HEK293 (cell line): Measurements from ENCODE around the gene PIP5K1C.

ENCODE experiments used
- CTCF ChIA-PET: fragments of 350-600 bp; formaldehyde crosslinking; extraction: SDS; loops from one replicate; lab custom pipeline; 2021; ENCODE audit warnings: antibody characterized with exemption; lab: Yijun Ruan, JAX
- POLR2A ChIA-PET: fragments of 300-600 bp; formaldehyde crosslinking; extraction: SDS; loops from one replicate; lab custom pipeline; 2020; ENCODE audit warnings: antibody characterized with exemption, inconsistent platforms; lab: Yijun Ruan, JAX
- H3K27ac ChIP-seq: fragments of 200-500 bp; sonication (Bioruptor generic); 2 replicates; pipeline ENCODE4 v1.5.1; 2014; ENCODE audit warnings: low read depth, low read length, control low read depth, inconsistent platforms; ENCODE audit errors: extremely low read depth
- H3K36me3 ChIP-seq, 2 experiments: fragments of 200-500 bp in 1 of 2; sonication (Bioruptor generic) in 1 of 2; 1 replicate in 1 of 2; 2 replicates in 1 of 2; pipeline ENCODE4 v1.5.1; 2014 to 2017; ENCODE audit warnings: inconsistent platforms in 2 of 2, low read length in 2 of 2; ENCODE audit not compliant: control insufficient read depth in 2 of 2, insufficient read depth in 1 of 2
- H3K4me1 ChIP-seq: fragments of 200-500 bp; sonication (Bioruptor generic); 2 replicates; pipeline ENCODE4 v1.5.1; 2014; ENCODE audit warnings: mild to moderate bottlenecking, low read length, inconsistent platforms; ENCODE audit not compliant: control insufficient read depth, insufficient read depth
- H3K4me3 ChIP-seq: 2 replicates; pipeline ENCODE4 v1.5.1; 2011; ENCODE audit warnings: low read depth, mild to moderate bottlenecking, control low read depth, low read length, moderate library complexity
- H3K9me3 ChIP-seq: fragments of 200-500 bp; sonication (Bioruptor generic); 2 replicates; pipeline ENCODE4 v1.5.1; 2014; ENCODE audit warnings: low read depth, low read length, inconsistent platforms; ENCODE audit not compliant: control insufficient read depth, insufficient read depth
- GLI2 ChIP-seq: fragments of 450-650 bp; formaldehyde crosslinking; IDR thresholded peaks from 2 replicates; pipeline ENCODE4; 2017; ENCODE audit warnings: missing biosample characterization, missing genetic modification characterization, low read depth, borderline replicate concordance
- GLIS1 ChIP-seq: fragments of 450-650 bp; formaldehyde crosslinking; IDR thresholded peaks from 2 replicates; pipeline ENCODE4 v1.5.1; 2016; ENCODE audit warnings: missing biosample characterization, missing genetic modification characterization
- SP2 ChIP-seq: fragments of 450-650 bp; formaldehyde crosslinking; IDR thresholded peaks from 2 replicates; pipeline ENCODE4 v1.5.1; 2016; ENCODE audit warnings: missing biosample characterization, missing genetic modification characterization
- ZNF157 ChIP-seq: fragments of 450-650 bp; formaldehyde crosslinking; IDR thresholded peaks from 2 replicates; pipeline ENCODE4 v1.5.1; 2016; ENCODE audit warnings: missing biosample characterization, missing genetic modification characterization
- ZNF16 ChIP-seq: fragments of 450-650 bp; formaldehyde crosslinking; IDR thresholded peaks from 2 replicates; pipeline ENCODE4 v1.5.1; 2016; ENCODE audit warnings: low read depth, missing biosample characterization, missing genetic modification characterization
- ZNF664 ChIP-seq: fragments of 450-650 bp; formaldehyde crosslinking; IDR thresholded peaks from 2 replicates; pipeline ENCODE4 v1.5.1; 2016; ENCODE audit warnings: missing biosample characterization, missing genetic modification characterization
- ZNF785 ChIP-seq: fragments of 450-650 bp; formaldehyde crosslinking; IDR thresholded peaks from 2 replicates; pipeline ENCODE4 v1.5.1; 2016; ENCODE audit warnings: missing biosample characterization, missing genetic modification characterization
- TF ChIP-seq, protein P1 (sequence below): IDR thresholded peaks from 2 replicates; pipeline ENCODE4 v1.6.1; 2011; ENCODE audit warnings: mild to moderate bottlenecking, low read depth, low read length, borderline replicate concordance
- TF ChIP-seq, protein P2 (sequence below): fragments of 450-650 bp; formaldehyde crosslinking; IDR thresholded peaks from 2 replicates; pipeline ENCODE4 v1.5.1; 2016; ENCODE audit warnings: missing biosample characterization, missing genetic modification characterization, borderline replicate concordance
- TF ChIP-seq, protein P3 (sequence below): fragments of 450-650 bp; formaldehyde crosslinking; IDR thresholded peaks from 2 replicates; pipeline ENCODE4 v1.5.1; 2016; ENCODE audit warnings: missing biosample characterization, missing genetic modification characterization
- TF ChIP-seq, protein P4 (sequence below): fragments of 450-650 bp; formaldehyde crosslinking; IDR thresholded peaks from 2 replicates; pipeline ENCODE4 v1.5.1; 2016; ENCODE audit warnings: missing biosample characterization, missing genetic modification characterization

The PIP5K1C gene

GRCh38 chr19:3617463-3617862 lies 82.8 kb downstream of the PIP5K1C start:
- CTCF ChIA-PET, result interaction anchor here (0.7 to 1.1 kb wide), 2 partner anchors 44 to 98 kb away, joined by 3 read pairs; no protein-coding TSS in a partner anchor
- no peak overlapping the region for H3K4me3 ChIP-seq
- POLR2A ChIA-PET, result no interaction called here
- H3K4me1 ChIP-seq, result peaks cover 2% of the 10 kb centered on the region; the same call in 1 of the 2 replicates
- TF ChIP-seq, protein P1, sequence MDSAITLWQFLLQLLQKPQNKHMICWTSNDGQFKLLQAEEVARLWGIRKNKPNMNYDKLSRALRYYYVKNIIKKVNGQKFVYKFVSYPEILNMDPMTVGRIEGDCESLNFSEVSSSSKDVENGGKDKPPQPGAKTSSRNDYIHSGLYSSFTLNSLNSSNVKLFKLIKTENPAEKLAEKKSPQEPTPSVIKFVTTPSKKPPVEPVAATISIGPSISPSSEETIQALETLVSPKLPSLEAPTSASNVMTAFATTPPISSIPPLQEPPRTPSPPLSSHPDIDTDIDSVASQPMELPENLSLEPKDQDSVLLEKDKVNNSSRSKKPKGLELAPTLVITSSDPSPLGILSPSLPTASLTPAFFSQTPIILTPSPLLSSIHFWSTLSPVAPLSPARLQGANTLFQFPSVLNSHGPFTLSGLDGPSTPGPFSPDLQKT, result no peak
- peak; percentile 43 for TF ChIP-seq SP2 (tag by site-specific recombination)
- H3K27ac ChIP-seq, result no peak overlapping the region
- no peaks in the 10 kb centered on the region for H3K9me3 ChIP-seq
- H3K36me3 ChIP-seq, result peaks cover 0 to 39% of the 10 kb centered on the region in 2 experiments; a peak in 2 of 3 replicates

DNA sequence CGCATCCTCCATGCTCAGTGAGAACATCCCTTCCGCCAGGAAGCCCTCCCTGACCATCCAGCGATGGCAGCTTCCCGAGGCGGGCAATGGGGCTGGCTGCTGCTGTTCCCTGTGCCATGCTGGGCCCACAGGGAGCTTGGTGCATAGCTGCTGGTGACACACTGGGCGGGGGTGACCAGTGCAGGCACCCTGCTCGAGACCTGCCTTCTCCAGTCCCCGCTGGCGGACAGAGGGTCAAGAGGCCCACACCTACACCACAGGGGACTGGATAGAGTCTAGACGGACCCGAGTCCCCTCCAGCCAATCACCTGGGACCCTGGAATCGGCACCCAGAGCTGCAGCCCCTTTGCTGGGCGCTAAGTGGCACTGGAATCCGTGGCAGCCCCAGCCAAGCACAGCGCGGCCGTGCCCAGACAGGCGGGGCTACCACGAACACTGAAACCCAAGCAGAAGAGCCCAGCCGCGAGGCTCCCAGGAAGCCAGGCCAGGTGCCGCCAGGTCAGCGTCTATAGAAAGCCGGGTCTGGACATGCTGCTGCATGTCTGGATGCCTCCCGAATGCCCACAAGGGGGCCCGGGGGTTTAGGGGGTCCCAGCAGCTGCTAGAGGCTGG lies 84.6 kb downstream of the PIP5K1C start:
- Histone ChIP-seq H3K4me3 (no peak overlapping the region), H3K9me3 (no peaks in the 10 kb centered on the region), H3K27ac (no peak overlapping the region), H3K36me3 (peaks cover 0 to 45% of the 10 kb centered on the region in 2 experiments; a peak in 1 of 3 replicates), H3K4me1 (peaks cover 2% of the 10 kb centered on the region; the same call in 1 of the 2 replicates)
- CTCF ChIA-PET, result no interaction called here
- POLR2A ChIA-PET, result no interaction called here
- TF ChIP-seq ZNF157 (no peak), ZNF664 (tag by site-specific recombination) (no peak), ZNF785 (tag by site-specific recombination) (no peak), GLI2 (tag by site-specific recombination) (no peak), GLIS1 (no peak), ZNF16 (tag by site-specific recombination) (no peak)
- TF ChIP-seq, protein P2, sequence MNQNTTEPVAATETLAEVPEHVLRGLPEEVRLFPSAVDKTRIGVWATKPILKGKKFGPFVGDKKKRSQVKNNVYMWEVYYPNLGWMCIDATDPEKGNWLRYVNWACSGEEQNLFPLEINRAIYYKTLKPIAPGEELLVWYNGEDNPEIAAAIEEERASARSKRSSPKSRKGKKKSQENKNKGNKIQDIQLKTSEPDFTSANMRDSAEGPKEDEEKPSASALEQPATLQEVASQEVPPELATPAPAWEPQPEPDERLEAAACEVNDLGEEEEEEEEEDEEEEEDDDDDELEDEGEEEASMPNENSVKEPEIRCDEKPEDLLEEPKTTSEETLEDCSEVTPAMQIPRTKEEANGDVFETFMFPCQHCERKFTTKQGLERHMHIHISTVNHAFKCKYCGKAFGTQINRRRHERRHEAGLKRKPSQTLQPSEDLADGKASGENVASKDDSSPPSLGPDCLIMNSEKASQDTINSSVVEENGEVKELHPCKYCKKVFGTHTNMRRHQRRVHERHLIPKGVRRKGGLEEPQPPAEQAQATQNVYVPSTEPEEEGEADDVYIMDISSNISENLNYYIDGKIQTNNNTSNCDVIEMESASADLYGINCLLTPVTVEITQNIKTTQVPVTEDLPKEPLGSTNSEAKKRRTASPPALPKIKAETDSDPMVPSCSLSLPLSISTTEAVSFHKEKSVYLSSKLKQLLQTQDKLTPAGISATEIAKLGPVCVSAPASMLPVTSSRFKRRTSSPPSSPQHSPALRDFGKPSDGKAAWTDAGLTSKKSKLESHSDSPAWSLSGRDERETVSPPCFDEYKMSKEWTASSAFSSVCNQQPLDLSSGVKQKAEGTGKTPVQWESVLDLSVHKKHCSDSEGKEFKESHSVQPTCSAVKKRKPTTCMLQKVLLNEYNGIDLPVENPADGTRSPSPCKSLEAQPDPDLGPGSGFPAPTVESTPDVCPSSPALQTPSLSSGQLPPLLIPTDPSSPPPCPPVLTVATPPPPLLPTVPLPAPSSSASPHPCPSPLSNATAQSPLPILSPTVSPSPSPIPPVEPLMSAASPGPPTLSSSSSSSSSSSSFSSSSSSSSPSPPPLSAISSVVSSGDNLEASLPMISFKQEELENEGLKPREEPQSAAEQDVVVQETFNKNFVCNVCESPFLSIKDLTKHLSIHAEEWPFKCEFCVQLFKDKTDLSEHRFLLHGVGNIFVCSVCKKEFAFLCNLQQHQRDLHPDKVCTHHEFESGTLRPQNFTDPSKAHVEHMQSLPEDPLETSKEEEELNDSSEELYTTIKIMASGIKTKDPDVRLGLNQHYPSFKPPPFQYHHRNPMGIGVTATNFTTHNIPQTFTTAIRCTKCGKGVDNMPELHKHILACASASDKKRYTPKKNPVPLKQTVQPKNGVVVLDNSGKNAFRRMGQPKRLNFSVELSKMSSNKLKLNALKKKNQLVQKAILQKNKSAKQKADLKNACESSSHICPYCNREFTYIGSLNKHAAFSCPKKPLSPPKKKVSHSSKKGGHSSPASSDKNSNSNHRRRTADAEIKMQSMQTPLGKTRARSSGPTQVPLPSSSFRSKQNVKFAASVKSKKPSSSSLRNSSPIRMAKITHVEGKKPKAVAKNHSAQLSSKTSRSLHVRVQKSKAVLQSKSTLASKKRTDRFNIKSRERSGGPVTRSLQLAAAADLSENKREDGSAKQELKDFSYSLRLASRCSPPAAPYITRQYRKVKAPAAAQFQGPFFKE, result no peak
- TF ChIP-seq, protein P3, sequence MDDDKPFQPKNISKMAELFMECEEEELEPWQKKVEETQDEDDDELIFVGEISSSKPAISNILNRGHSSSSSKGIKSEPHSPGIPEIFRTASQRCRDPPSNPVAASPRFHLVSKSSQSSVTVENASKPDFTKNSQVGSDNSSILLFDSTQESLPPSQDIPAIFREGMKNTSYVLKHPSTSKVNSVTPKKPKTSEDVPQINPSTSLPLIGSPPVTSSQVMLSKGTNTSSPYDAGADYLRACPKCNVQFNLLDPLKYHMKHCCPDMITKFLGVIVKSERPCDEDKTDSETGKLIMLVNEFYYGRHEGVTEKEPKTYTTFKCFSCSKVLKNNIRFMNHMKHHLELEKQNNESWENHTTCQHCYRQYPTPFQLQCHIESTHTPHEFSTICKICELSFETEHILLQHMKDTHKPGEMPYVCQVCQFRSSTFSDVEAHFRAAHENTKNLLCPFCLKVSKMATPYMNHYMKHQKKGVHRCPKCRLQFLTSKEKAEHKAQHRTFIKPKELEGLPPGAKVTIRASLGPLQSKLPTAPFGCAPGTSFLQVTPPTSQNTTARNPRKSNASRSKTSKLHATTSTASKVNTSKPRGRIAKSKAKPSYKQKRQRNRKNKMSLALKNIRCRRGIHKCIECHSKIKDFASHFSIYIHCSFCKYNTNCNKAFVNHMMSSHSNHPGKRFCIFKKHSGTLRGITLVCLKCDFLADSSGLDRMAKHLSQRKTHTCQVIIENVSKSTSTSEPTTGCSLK (tag by site-specific recombination), result no peak
- TF ChIP-seq, protein P4, sequence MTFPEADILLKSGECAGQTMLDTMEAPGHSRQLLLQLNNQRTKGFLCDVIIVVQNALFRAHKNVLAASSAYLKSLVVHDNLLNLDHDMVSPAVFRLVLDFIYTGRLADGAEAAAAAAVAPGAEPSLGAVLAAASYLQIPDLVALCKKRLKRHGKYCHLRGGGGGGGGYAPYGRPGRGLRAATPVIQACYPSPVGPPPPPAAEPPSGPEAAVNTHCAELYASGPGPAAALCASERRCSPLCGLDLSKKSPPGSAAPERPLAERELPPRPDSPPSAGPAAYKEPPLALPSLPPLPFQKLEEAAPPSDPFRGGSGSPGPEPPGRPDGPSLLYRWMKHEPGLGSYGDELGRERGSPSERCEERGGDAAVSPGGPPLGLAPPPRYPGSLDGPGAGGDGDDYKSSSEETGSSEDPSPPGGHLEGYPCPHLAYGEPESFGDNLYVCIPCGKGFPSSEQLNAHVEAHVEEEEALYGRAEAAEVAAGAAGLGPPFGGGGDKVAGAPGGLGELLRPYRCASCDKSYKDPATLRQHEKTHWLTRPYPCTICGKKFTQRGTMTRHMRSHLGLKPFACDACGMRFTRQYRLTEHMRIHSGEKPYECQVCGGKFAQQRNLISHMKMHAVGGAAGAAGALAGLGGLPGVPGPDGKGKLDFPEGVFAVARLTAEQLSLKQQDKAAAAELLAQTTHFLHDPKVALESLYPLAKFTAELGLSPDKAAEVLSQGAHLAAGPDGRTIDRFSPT (tag by site-specific recombination), result no peak
